ENCODE results near the gene NR2F1-AS1.
"Not testable (repeated sequence)": the region's sequence is repeated elsewhere in the genome, so short reads cannot be mapped to it uniquely, and the experiment has no call there.

Gene NR2F1-AS1

GRCh38 chr5:93479982-93480509, 101.0 kb downstream of the NR2F1-AS1 start:
- Mint-ChIP-seq H3K27me3 (peaks cover 10% of the 10 kb centered on the region), H3K9me3 (peaks cover 13% of the 10 kb centered on the region), H3K27ac (ENCODE audit: low read depth) (no peak overlapping the region), H3K4me3 (no peak overlapping the region), H3K4me1 (no peaks in the 10 kb centered on the region), H3K36me3 (ENCODE audit: insufficient read depth) (no peaks in the 10 kb centered on the region)
- no peak for DNase-seq (ENCODE audit: low spot score in 2 of 2)
- no peak for ATAC-seq (replicated peaks; ENCODE audit: extremely low read depth, poor library complexity, severe bottlenecking)

- no peaks in the 10 kb centered on the region for H3K36me3 Mint-ChIP-seq (ENCODE audit: insufficient read depth)
- ATAC-seq (replicated peaks; ENCODE audit: extremely low read depth, poor library complexity, severe bottlenecking) (no peak), DNase-seq (ENCODE audit: low spot score in 2 of 2) (no peak)
- H3K27ac Mint-ChIP-seq (ENCODE audit: low read depth): no peak overlapping the region
- peaks cover 10% of the 10 kb centered on the region for H3K27me3 Mint-ChIP-seq
- peaks cover 7% of the 10 kb centered on the region for H3K9me3 Mint-ChIP-seq
- H3K4me1 Mint-ChIP-seq: no peaks in the 10 kb centered on the region
- no peak overlapping the region for H3K4me3 Mint-ChIP-seq
These were observed 103.2 kb downstream of the NR2F1-AS1 start for GRCh38 chr5:93477816-93478215.

GRCh38 chr5:93476251-93476742, 104.7 kb downstream of the NR2F1-AS1 start:
- Mint-ChIP-seq H3K4me3 (no peak overlapping the region), H3K27me3 (peaks cover 10% of the 10 kb centered on the region), H3K4me1 (no peaks in the 10 kb centered on the region), H3K36me3 (ENCODE audit: insufficient read depth) (no peaks in the 10 kb centered on the region), H3K9me3 (peaks cover 7% of the 10 kb centered on the region), H3K27ac (ENCODE audit: low read depth) (no peak overlapping the region)
- ATAC-seq (replicated peaks; ENCODE audit: extremely low read depth, poor library complexity, severe bottlenecking): no peak
- no peak for DNase-seq (ENCODE audit: low spot score in 2 of 2)

- Mint-ChIP-seq H3K27ac (ENCODE audit: low read depth) (no peak overlapping the region), H3K4me1 (no peaks in the 10 kb centered on the region)
- ATAC-seq (replicated peaks; ENCODE audit: extremely low read depth, poor library complexity, severe bottlenecking): no peak
These were observed 118.1 kb downstream of the NR2F1-AS1 start for GRCh38 chr5:93462916-93463315.

GRCh38 chr5:93461756-93462155, 119.3 kb downstream of the NR2F1-AS1 start:
- DNase-seq (ENCODE audit: low spot score in 2 of 2) (no peak), ATAC-seq (replicated peaks; ENCODE audit: extremely low read depth, poor library complexity, severe bottlenecking) (no peak)
- H3K27ac Mint-ChIP-seq (ENCODE audit: low read depth): no peak overlapping the region
- no peaks in the 10 kb centered on the region for H3K36me3 Mint-ChIP-seq (ENCODE audit: insufficient read depth)
- no peaks in the 10 kb centered on the region for H3K27me3 Mint-ChIP-seq
- no peaks in the 10 kb centered on the region for H3K4me1 Mint-ChIP-seq
- H3K4me3 Mint-ChIP-seq: no peak overlapping the region
- H3K9me3 Mint-ChIP-seq: peaks cover 9% of the 10 kb centered on the region

More at GRCh38 chr5:93462916-93463315, 118.1 kb downstream of the NR2F1-AS1 start:
- no peaks in the 10 kb centered on the region for H3K36me3 Mint-ChIP-seq (ENCODE audit: insufficient read depth)
- peaks cover 6% of the 10 kb centered on the region for H3K9me3 Mint-ChIP-seq
- H3K4me3 Mint-ChIP-seq: no peak overlapping the region
- DNase-seq (ENCODE audit: low spot score in 2 of 2): no peak
- no peaks in the 10 kb centered on the region for H3K27me3 Mint-ChIP-seq

GRCh38 chr5:93460286-93460685, 120.7 kb downstream of the NR2F1-AS1 start:
- H3K27me3 Mint-ChIP-seq: no peaks in the 10 kb centered on the region
- DNase-seq (ENCODE audit: low spot score in 2 of 2): no peak
- no peaks in the 10 kb centered on the region for H3K4me1 Mint-ChIP-seq

GRCh38 chr5:93456796-93457195, 124.2 kb downstream of the NR2F1-AS1 start:
- DNase-seq (ENCODE audit: low spot score in 2 of 2); H3K9me3 Mint-ChIP-seq; H3K27ac Mint-ChIP-seq (ENCODE audit: low read depth); H3K4me3 Mint-ChIP-seq; H3K27me3 Mint-ChIP-seq; H3K4me1 Mint-ChIP-seq; H3K36me3 Mint-ChIP-seq (ENCODE audit: insufficient read depth); ATAC-seq (replicated peaks; ENCODE audit: extremely low read depth, poor library complexity, severe bottlenecking): not testable (repeated sequence)

More at GRCh38 chr5:93460286-93460685, 120.7 kb downstream of the NR2F1-AS1 start:
- H3K36me3 Mint-ChIP-seq (ENCODE audit: insufficient read depth): no peaks in the 10 kb centered on the region
- H3K9me3 Mint-ChIP-seq: peaks cover 9% of the 10 kb centered on the region
- ATAC-seq (replicated peaks; ENCODE audit: extremely low read depth, poor library complexity, severe bottlenecking): no peak
- H3K4me3 Mint-ChIP-seq: no peak overlapping the region
- no peak overlapping the region for H3K27ac Mint-ChIP-seq (ENCODE audit: low read depth)

- H3K27me3 Mint-ChIP-seq: no peaks in the 10 kb centered on the region
- H3K4me1 Mint-ChIP-seq: no peaks in the 10 kb centered on the region
- no peak overlapping the region for H3K4me3 Mint-ChIP-seq
- DNase-seq (ENCODE audit: low spot score in 2 of 2) (no peak), ATAC-seq (replicated peaks; ENCODE audit: extremely low read depth, poor library complexity, severe bottlenecking) (no peak)
- no peak overlapping the region for H3K27ac Mint-ChIP-seq (ENCODE audit: low read depth)
- H3K36me3 Mint-ChIP-seq (ENCODE audit: insufficient read depth): peaks cover 2% of the 10 kb centered on the region
- peaks cover 4% of the 10 kb centered on the region for H3K9me3 Mint-ChIP-seq
These were observed 126.1 kb downstream of the NR2F1-AS1 start for GRCh38 chr5:93454896-93455295.

- no peak for ATAC-seq (replicated peaks; ENCODE audit: extremely low read depth, poor library complexity, severe bottlenecking)
- no peak overlapping the region for H3K27ac Mint-ChIP-seq (ENCODE audit: low read depth)
- no peak for DNase-seq (ENCODE audit: low spot score in 2 of 2)
- H3K27me3 Mint-ChIP-seq: no peaks in the 10 kb centered on the region
- H3K4me3 Mint-ChIP-seq: no peak overlapping the region
- H3K36me3 Mint-ChIP-seq (ENCODE audit: insufficient read depth): peaks cover 2% of the 10 kb centered on the region
- H3K4me1 Mint-ChIP-seq: no peaks in the 10 kb centered on the region
- no peaks in the 10 kb centered on the region for H3K9me3 Mint-ChIP-seq
These were observed 128.8 kb downstream of the NR2F1-AS1 start for GRCh38 chr5:93452255-93452654.

- ATAC-seq (replicated peaks; ENCODE audit: extremely low read depth, poor library complexity, severe bottlenecking) (no peak), DNase-seq (ENCODE audit: low spot score in 2 of 2) (no peak)
- Mint-ChIP-seq H3K27ac (ENCODE audit: low read depth) (no peak overlapping the region), H3K27me3 (peaks cover 14% of the 10 kb centered on the region), H3K4me3 (no peak overlapping the region), H3K36me3 (ENCODE audit: insufficient read depth) (peaks cover 3% of the 10 kb centered on the region), H3K9me3 (peaks cover 13% of the 10 kb centered on the region), H3K4me1 (no peaks in the 10 kb centered on the region)
These were observed 142.9 kb downstream of the NR2F1-AS1 start for GRCh38 chr5:93438124-93438523.

- H3K4me1 Mint-ChIP-seq: no peaks in the 10 kb centered on the region
- peaks cover 14% of the 10 kb centered on the region for H3K27me3 Mint-ChIP-seq
- DNase-seq (ENCODE audit: low spot score in 2 of 2) (no peak), ATAC-seq (replicated peaks; ENCODE audit: extremely low read depth, poor library complexity, severe bottlenecking) (no peak)
- H3K4me3 Mint-ChIP-seq: no peak overlapping the region
- H3K36me3 Mint-ChIP-seq (ENCODE audit: insufficient read depth): peaks cover 3% of the 10 kb centered on the region
- no peak overlapping the region for H3K27ac Mint-ChIP-seq (ENCODE audit: low read depth)
- H3K9me3 Mint-ChIP-seq: peaks cover 13% of the 10 kb centered on the region
These were observed 144.9 kb downstream of the NR2F1-AS1 start for GRCh38 chr5:93436083-93436482.

- DNase-seq (ENCODE audit: low spot score in 2 of 2): no peak
- Mint-ChIP-seq H3K4me3 (no peak overlapping the region), H3K36me3 (ENCODE audit: insufficient read depth) (no peaks in the 10 kb centered on the region), H3K27ac (ENCODE audit: low read depth) (no peak overlapping the region), H3K4me1 (no peaks in the 10 kb centered on the region), H3K27me3 (no peaks in the 10 kb centered on the region), H3K9me3 (no peaks in the 10 kb centered on the region)
- no peak for ATAC-seq (replicated peaks; ENCODE audit: extremely low read depth, poor library complexity, severe bottlenecking)
These were observed 147.6 kb downstream of the NR2F1-AS1 start for GRCh38 chr5:93433422-93433821.

- Mint-ChIP-seq H3K36me3 (ENCODE audit: insufficient read depth) (no peaks in the 10 kb centered on the region), H3K27ac (ENCODE audit: low read depth) (no peak overlapping the region), H3K27me3 (peaks cover 10% of the 10 kb centered on the region), H3K4me1 (no peaks in the 10 kb centered on the region), H3K4me3 (no peak overlapping the region), H3K9me3 (no peaks in the 10 kb centered on the region)
- ATAC-seq (replicated peaks; ENCODE audit: extremely low read depth, poor library complexity, severe bottlenecking): no peak
- DNase-seq (ENCODE audit: low spot score in 2 of 2): no peak
These were observed 149.8 kb downstream of the NR2F1-AS1 start for GRCh38 chr5:93431250-93431649.

Measured in central memory CD8-positive, alpha-beta T cell (primary cell).